ENCODE data around the gene HSD17B1. TPM values are rescaled to one million over a fixed set of nuclear protein-coding genes. Genes with fewer than 3 reads are reported as not detected.

HSD17B1 gene
- total RNA-seq, 1 donor from 2014 or later: 1.4 TPM

DNA sequence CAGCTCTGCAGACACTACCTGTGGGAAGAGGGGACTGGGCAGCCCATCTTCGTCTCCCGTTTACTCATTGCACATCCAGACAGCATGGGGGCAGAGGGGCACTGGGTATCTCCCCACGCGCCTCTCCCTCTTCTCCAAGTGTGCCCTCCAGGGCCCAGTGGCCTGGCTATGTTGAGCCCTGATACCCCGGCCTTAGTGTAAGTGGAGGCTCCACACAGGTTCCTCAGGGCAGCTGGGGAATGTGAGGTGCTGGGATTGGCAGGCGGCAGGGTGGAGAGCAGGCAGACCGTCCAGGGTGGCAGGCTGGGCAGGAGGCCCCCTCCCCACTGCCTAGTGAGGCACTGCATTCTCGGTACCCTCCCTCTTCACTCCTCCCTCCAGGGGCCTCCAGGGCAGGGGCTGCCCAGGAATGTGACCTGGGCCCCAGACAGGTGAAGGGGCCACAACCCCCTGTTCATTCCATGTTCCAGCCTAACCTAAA is 29.9 kb upstream of the HSD17B1 start:
- Mint-ChIP-seq H3K36me3 (ENCODE audit: low read depth) (no peaks in the 10 kb centered on the region), H3K4me3 (ENCODE audit: unreplicated experiment) (peak overlapping the region; percentile 12), H3K27ac (ENCODE audit: unreplicated experiment) (peak overlapping the region; percentile 87), H3K9me3 (ENCODE audit: low read depth) (no peaks in the 10 kb centered on the region), H3K27me3 (ENCODE audit: low read depth) (no peaks in the 10 kb centered on the region), H3K4me1 (ENCODE audit: low read depth) (peaks cover 85% of the 10 kb centered on the region)
- TF ChIP-seq, protein P1, sequence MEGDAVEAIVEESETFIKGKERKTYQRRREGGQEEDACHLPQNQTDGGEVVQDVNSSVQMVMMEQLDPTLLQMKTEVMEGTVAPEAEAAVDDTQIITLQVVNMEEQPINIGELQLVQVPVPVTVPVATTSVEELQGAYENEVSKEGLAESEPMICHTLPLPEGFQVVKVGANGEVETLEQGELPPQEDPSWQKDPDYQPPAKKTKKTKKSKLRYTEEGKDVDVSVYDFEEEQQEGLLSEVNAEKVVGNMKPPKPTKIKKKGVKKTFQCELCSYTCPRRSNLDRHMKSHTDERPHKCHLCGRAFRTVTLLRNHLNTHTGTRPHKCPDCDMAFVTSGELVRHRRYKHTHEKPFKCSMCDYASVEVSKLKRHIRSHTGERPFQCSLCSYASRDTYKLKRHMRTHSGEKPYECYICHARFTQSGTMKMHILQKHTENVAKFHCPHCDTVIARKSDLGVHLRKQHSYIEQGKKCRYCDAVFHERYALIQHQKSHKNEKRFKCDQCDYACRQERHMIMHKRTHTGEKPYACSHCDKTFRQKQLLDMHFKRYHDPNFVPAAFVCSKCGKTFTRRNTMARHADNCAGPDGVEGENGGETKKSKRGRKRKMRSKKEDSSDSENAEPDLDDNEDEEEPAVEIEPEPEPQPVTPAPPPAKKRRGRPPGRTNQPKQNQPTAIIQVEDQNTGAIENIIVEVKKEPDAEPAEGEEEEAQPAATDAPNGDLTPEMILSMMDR (IDR thresholded peaks at IDR 0.05): no peak
- peak; percentile 81 for DNase-seq (ENCODE audit: low spot score)

DNA sequence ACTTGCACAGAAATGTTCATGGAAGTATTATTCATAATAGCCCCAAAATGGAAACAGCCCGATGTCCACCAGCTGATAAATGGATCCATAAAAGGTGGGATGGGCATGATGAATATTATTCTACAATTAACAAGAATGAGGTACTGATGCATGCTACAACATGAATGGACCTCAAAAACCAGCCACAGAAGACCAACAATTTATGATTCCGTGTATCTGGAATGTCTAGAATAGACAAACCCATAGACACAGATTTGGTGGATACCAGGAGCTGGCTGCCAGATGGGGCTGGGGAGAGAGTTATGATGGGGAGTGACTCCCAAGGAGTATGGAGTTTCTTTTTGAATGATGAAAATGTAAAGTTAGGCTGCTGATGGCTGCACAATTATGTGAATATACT is 27.5 kb upstream of the HSD17B1 start:
- Mint-ChIP-seq H3K4me1 (ENCODE audit: low read depth) (peaks cover 64% of the 10 kb centered on the region), H3K9me3 (ENCODE audit: low read depth) (no peaks in the 10 kb centered on the region), H3K4me3 (ENCODE audit: unreplicated experiment) (no peak overlapping the region), H3K27ac (ENCODE audit: unreplicated experiment) (peak overlapping the region; percentile 85), H3K36me3 (ENCODE audit: low read depth) (no peaks in the 10 kb centered on the region), H3K27me3 (ENCODE audit: low read depth) (no peaks in the 10 kb centered on the region)
- DNase-seq (ENCODE audit: low spot score): peak; percentile 9
- TF ChIP-seq, protein P1 (IDR thresholded peaks at IDR 0.05): no peak

DNA sequence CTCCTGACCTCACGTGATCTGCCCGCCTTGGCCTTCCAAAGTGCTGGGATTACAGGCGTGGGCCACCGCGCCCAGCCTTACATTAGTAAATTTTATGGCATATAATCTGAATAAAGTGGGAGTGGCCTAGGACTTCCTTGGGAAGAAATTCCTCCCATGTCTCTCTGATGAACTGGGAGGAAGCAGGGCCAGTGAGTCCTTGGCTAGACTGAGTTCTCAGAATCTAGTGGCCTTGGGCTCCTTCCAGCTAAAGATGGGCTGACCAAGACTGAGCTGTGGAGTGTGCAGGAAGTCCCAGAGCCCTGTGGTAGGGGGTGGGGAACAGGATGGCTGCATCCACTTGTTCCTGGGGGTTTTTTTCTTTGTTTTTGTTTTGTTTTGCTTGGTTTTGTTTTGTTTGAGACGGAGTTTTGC is 26.7 kb upstream of the HSD17B1 start:
- peak; percentile 8 for DNase-seq (ENCODE audit: low spot score)
- H3K9me3 Mint-ChIP-seq (ENCODE audit: low read depth): no peaks in the 10 kb centered on the region
- no peak overlapping the region for H3K4me3 Mint-ChIP-seq (ENCODE audit: unreplicated experiment)
- H3K4me1 Mint-ChIP-seq (ENCODE audit: low read depth): peaks cover 58% of the 10 kb centered on the region
- no peaks in the 10 kb centered on the region for H3K27me3 Mint-ChIP-seq (ENCODE audit: low read depth)
- peak overlapping the region; percentile 63 for H3K27ac Mint-ChIP-seq (ENCODE audit: unreplicated experiment)
- TF ChIP-seq, protein P1 (IDR thresholded peaks at IDR 0.05): no peak
- H3K36me3 Mint-ChIP-seq (ENCODE audit: low read depth): no peaks in the 10 kb centered on the region

- Mint-ChIP-seq H3K4me3 (ENCODE audit: unreplicated experiment) (no peak overlapping the region), H3K27ac (ENCODE audit: unreplicated experiment) (no peak overlapping the region), H3K4me1 (ENCODE audit: low read depth) (peaks cover 46% of the 10 kb centered on the region), H3K36me3 (ENCODE audit: low read depth) (no peaks in the 10 kb centered on the region), H3K9me3 (ENCODE audit: low read depth) (no peaks in the 10 kb centered on the region), H3K27me3 (ENCODE audit: low read depth) (no peaks in the 10 kb centered on the region)
- TF ChIP-seq, protein P1 (IDR thresholded peaks at IDR 0.05): no peak
- DNase-seq (ENCODE audit: low spot score): peak; percentile 24
Observed at GRCh38 chr17:42527932-42528331, 24.8 kb upstream of the HSD17B1 start.

- no peaks in the 10 kb centered on the region for H3K36me3 Mint-ChIP-seq (ENCODE audit: low read depth)
- no peak overlapping the region for H3K4me3 Mint-ChIP-seq (ENCODE audit: unreplicated experiment)
- no peaks in the 10 kb centered on the region for H3K27me3 Mint-ChIP-seq (ENCODE audit: low read depth)
- H3K9me3 Mint-ChIP-seq (ENCODE audit: low read depth): no peaks in the 10 kb centered on the region
- DNase-seq (ENCODE audit: low spot score): no peak
- H3K4me1 Mint-ChIP-seq (ENCODE audit: low read depth): peaks cover 40% of the 10 kb centered on the region
- no peak overlapping the region for H3K27ac Mint-ChIP-seq (ENCODE audit: unreplicated experiment)
- TF ChIP-seq, protein P1 (IDR thresholded peaks at IDR 0.05): no peak
Observed at GRCh38 chr17:42529061-42529460, 23.7 kb upstream of the HSD17B1 start.
